Loucy (cell line): Measurements from ENCODE around the gene ZSWIM9.
A peak's percentile ranks its signal among the peaks of the same experiment; 100 is the strongest.

Source experiments
- H2AFZ ChIP-seq: fragments of 200-600 bp; sonication (generic); 2 replicates; pipeline ENCODE4 v1.6.0; 2016; ENCODE audit warnings: antibody characterized with exemption, mild to moderate bottlenecking, low read length, moderate library complexity
- H3F3A ChIP-seq: fragments of 200-600 bp; 2 replicates; pipeline ENCODE4 v1.6.0; 2016; ENCODE audit warnings: antibody characterized with exemption, low read depth, mild to moderate bottlenecking
- H3K27me3 ChIP-seq: fragments of 200-600 bp; sonication (generic); 2 replicates; pipeline ENCODE4 v1.6.1; 2014; ENCODE audit warnings: low read length, mild to moderate bottlenecking; ENCODE audit not compliant: insufficient read depth, poor library complexity, severe bottlenecking
- H3K36me3 ChIP-seq: fragments of 200-600 bp; sonication (generic); 2 replicates; pipeline ENCODE4 v1.6.1; 2016; ENCODE audit warnings: low read length; ENCODE audit not compliant: insufficient read depth
- H3K4me1 ChIP-seq: fragments of 200-600 bp; sonication (generic); 2 replicates; pipeline ENCODE4 v1.5.1; 2014; ENCODE audit warnings: low read length, mild to moderate bottlenecking; ENCODE audit not compliant: insufficient read depth, poor library complexity, severe bottlenecking
- H3K4me2 ChIP-seq: fragments of 200-600 bp; sonication (generic); 2 replicates; pipeline ENCODE4 v1.6.0; 2014; ENCODE audit warnings: antibody characterized with exemption, low read length, low read depth, mild to moderate bottlenecking; ENCODE audit not compliant: poor library complexity, severe bottlenecking
- H3K4me3 ChIP-seq: fragments of 200-600 bp; sonication (generic); 2 replicates; pipeline ENCODE4 v1.5.1; 2014; ENCODE audit warnings: low read length, mild to moderate bottlenecking, mixed read lengths; ENCODE audit not compliant: poor library complexity, severe bottlenecking
- H3K79me2 ChIP-seq: fragments of 200-600 bp; sonication (generic); 2 replicates; pipeline ENCODE4 v1.6.1; 2014; ENCODE audit warnings: low read length; ENCODE audit not compliant: insufficient read depth
- H3K9ac ChIP-seq: fragments of 200-600 bp; sonication (generic); 2 replicates; pipeline ENCODE4 v1.6.0; 2014; ENCODE audit warnings: mild to moderate bottlenecking, low read depth, low read length, moderate library complexity; ENCODE audit not compliant: poor library complexity, severe bottlenecking
- H3K9me2 ChIP-seq: fragments of 200-600 bp; sonication (generic); replicated peaks from 2 replicates; pipeline ENCODE4 v1.6.1; 2016; ENCODE audit warnings: low read depth, low read length, mixed read lengths
- H3K9me3 ChIP-seq: fragments of 200-600 bp; sonication (generic); 2 replicates; pipeline ENCODE4 v1.6.1; 2014; ENCODE audit warnings: mild to moderate bottlenecking, antibody characterized with exemption, low read length, low read depth; ENCODE audit not compliant: insufficient read depth
- H4K20me1 ChIP-seq: fragments of 200-600 bp; sonication (generic); 2 replicates; pipeline ENCODE4 v1.6.0; 2014; ENCODE audit warnings: antibody characterized with exemption, low read length, mild to moderate bottlenecking; ENCODE audit not compliant: insufficient read depth, poor library complexity, severe bottlenecking
- EZH2phosphoT487 ChIP-seq: fragments of 200-600 bp; IDR thresholded peaks from 2 replicates; pipeline ENCODE4 v1.6.1; 2018; ENCODE audit warnings: antibody characterized with exemption, mild to moderate bottlenecking, moderate library complexity, borderline replicate concordance
- TF ChIP-seq, protein P1 (sequence below): fragments of 200-600 bp; sonication (generic); conservative IDR thresholded peaks from 2 replicates; pipeline ENCODE4 v1.5.1; 2014; ENCODE audit warnings: mild to moderate bottlenecking, antibody characterized with exemption, low read length

The ZSWIM9 gene

DNA sequence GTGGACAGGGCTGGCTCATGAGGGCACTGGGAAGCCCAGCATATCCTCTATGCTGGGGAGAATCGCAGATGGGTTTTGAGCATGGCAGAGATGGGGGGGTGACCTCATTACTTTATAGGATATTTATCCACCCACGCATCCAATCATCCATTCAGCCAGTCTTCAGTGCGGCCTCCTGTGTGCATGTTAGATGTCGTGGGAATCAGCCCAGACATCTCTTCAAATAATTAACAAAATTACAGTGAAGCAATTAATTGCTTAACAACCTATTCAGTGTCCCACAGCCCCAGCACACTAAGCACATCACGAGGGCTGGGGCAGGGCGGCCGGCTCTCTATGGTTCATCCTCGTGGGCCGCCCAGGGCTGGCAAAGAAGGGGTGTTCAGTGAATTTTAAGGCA lies 21.9 kb upstream of the ZSWIM9 start:
- TF ChIP-seq, protein P1, sequence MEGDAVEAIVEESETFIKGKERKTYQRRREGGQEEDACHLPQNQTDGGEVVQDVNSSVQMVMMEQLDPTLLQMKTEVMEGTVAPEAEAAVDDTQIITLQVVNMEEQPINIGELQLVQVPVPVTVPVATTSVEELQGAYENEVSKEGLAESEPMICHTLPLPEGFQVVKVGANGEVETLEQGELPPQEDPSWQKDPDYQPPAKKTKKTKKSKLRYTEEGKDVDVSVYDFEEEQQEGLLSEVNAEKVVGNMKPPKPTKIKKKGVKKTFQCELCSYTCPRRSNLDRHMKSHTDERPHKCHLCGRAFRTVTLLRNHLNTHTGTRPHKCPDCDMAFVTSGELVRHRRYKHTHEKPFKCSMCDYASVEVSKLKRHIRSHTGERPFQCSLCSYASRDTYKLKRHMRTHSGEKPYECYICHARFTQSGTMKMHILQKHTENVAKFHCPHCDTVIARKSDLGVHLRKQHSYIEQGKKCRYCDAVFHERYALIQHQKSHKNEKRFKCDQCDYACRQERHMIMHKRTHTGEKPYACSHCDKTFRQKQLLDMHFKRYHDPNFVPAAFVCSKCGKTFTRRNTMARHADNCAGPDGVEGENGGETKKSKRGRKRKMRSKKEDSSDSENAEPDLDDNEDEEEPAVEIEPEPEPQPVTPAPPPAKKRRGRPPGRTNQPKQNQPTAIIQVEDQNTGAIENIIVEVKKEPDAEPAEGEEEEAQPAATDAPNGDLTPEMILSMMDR = no peak
- no peak for TF ChIP-seq EZH2phosphoT487

DNA sequence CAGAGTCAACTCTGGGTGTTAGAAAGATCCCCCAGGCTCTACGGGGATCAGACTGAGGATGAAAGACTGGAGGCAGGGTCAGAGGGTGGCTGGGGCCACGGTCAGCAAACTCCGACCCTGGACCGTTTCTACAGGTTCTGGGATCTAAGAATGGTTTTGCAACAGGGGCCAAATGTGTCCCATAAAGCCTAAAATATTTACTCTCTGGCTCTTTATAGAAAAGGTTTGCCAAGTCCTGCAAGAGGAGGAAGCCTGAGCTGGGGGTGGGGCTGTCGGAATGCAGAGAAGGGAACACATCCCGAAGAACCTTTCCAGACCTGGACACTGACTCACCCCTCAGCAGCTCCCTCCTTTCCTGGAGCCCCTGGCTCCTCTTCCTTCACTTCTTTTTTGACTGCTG lies 21.1 kb upstream of the ZSWIM9 start:
- Histone ChIP-seq H3K27me3 (no peaks in the 10 kb centered on the region), H3K9me2 (no peaks in the 10 kb centered on the region), H3K79me2 (no peaks in the 10 kb centered on the region), H3K4me3 (no peak overlapping the region), H3K4me1 (no peaks in the 10 kb centered on the region), H3K4me2 (no peak overlapping the region), H3K9me3 (no peaks in the 10 kb centered on the region), H2AFZ (no peak overlapping the region), H3K9ac (no peak overlapping the region), H4K20me1 (peaks cover 4% of the 10 kb centered on the region), H3K36me3 (peaks cover 80% of the 10 kb centered on the region; the same call in 1 of the 2 replicates), H3F3A (no peaks in the 10 kb centered on the region)
- TF ChIP-seq EZH2phosphoT487 = no peak
- TF ChIP-seq, protein P1 = no peak

More for the DNA sequence above, 21.9 kb upstream of the ZSWIM9 start:
- Histone ChIP-seq H4K20me1 (no peaks in the 10 kb centered on the region), H3F3A (no peaks in the 10 kb centered on the region), H2AFZ (no peak overlapping the region), H3K4me1 (no peaks in the 10 kb centered on the region), H3K4me2 (no peak overlapping the region), H3K9ac (no peak overlapping the region), H3K9me2 (no peaks in the 10 kb centered on the region), H3K4me3 (no peak overlapping the region), H3K79me2 (no peaks in the 10 kb centered on the region), H3K27me3 (no peaks in the 10 kb centered on the region), H3K36me3 (peaks cover 84% of the 10 kb centered on the region; the same call in 1 of the 2 replicates), H3K9me3 (no peaks in the 10 kb centered on the region)

DNA sequence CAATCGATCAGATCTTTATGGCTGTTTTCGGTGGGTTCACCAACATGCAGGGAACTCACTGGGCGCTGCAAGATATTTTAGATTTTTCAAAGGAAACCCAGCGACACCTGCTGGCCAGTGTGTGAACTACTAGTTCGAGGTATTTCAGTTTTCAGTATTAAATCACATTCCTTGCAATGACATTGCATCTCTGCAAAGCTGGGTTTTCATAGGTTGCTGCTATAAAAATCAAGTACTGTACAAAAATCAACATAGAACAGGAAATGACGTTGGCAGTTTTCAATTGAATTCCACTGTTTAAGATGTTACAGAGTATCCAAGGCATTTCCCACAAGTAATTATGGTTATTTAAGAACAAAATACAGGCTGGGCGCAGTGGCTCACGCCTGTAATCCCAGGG lies 17.9 kb upstream of the ZSWIM9 start:
- no peak overlapping the region for H3K9ac ChIP-seq

More for the DNA sequence above, 17.9 kb upstream of the ZSWIM9 start:
- Histone ChIP-seq H2AFZ (no peak overlapping the region), H3K79me2 (no peaks in the 10 kb centered on the region), H3K27me3 (no peaks in the 10 kb centered on the region), H3K4me1 (no peaks in the 10 kb centered on the region), H3K4me2 (no peak overlapping the region), H3K36me3 (peaks cover 68% of the 10 kb centered on the region; the same call in 1 of the 2 replicates), H3K9me3 (no peaks in the 10 kb centered on the region), H4K20me1 (peaks cover 4% of the 10 kb centered on the region), H3K4me3 (no peak overlapping the region), H3F3A (no peaks in the 10 kb centered on the region), H3K9me2 (no peaks in the 10 kb centered on the region)
- TF ChIP-seq, protein P1 = peak; percentile 81
- TF ChIP-seq EZH2phosphoT487 = no peak
